CD8-positive, alpha-beta memory T cell (primary cell): ENCODE results near the gene MYO3B. TPM values are rescaled to one million over a fixed set of nuclear protein-coding genes. Genes with fewer than 3 reads are reported as not detected.
A peak's percentile ranks its signal among the peaks of the same experiment; 100 is the strongest.

ENCODE experiments used
- CTCF ChIA-PET: fragments of 350-600 bp; sonication (Branson Sonifier 250); formaldehyde crosslinking; loops from one replicate; lab custom pipeline; 2021; ENCODE audit warnings: antibody characterized with exemption; lab: Charles Lee
- POLR2A ChIA-PET: fragments of 350-600 bp; sonication (Branson Sonifier 250); formaldehyde crosslinking; loops from one replicate; lab custom pipeline; 2021; ENCODE audit warnings: antibody characterized with exemption; lab: Charles Lee
- DNase-seq, 5 donors: peaks; one replicate each; pipeline versions ENCODE4 v3.0.0 to v3.0.0-alpha.2; 2020 to 2022; ENCODE audit warnings: mixed read lengths in 1 of 5
- H3K27ac ChIP-seq: one replicate; pipeline ENCODE4 v1.7.0; 2013; ENCODE audit warnings: low read depth, mild to moderate bottlenecking, low read length, moderate library complexity
- H3K27me3 ChIP-seq: 2 replicates; pipeline ENCODE4 v1.7.0; 2013; ENCODE audit warnings: low read length, mild to moderate bottlenecking; ENCODE audit not compliant: insufficient read depth, poor library complexity, severe bottlenecking
- H3K36me3 ChIP-seq: 2 replicates; pipeline ENCODE4 v1.7.0; 2013; ENCODE audit warnings: mild to moderate bottlenecking, low read length, moderate library complexity; ENCODE audit not compliant: insufficient read depth
- H3K4me1 ChIP-seq: 2 replicates; pipeline ENCODE4 v1.7.0; 2013; ENCODE audit warnings: mild to moderate bottlenecking, low read length, moderate library complexity; ENCODE audit not compliant: insufficient read depth
- H3K4me3 ChIP-seq: 2 replicates; pipeline ENCODE4 v1.7.0; 2013; ENCODE audit warnings: mild to moderate bottlenecking, low read length
- H3K9me3 ChIP-seq: 2 replicates; pipeline ENCODE4 v1.7.0; 2013; ENCODE audit warnings: mild to moderate bottlenecking, low read length
- H3K27ac Mint-ChIP-seq, 8 donors: one replicate each; pipeline ENCODE4 v1.8.0; 2020 to 2021; ENCODE audit warnings: mixed read lengths in 8 of 8, mild to moderate bottlenecking in 6 of 8, inconsistent platforms in 3 of 8, moderate library complexity in 3 of 8
- H3K27me3 Mint-ChIP-seq, 2 donors: one replicate each; pipeline ENCODE4 v1.8.0; 2020 to 2021; ENCODE audit warnings: mixed read lengths in 2 of 2, mild to moderate bottlenecking in 1 of 2, moderate library complexity in 1 of 2
- H3K36me3 Mint-ChIP-seq, 3 donors: one replicate each; pipeline ENCODE4 v1.8.0; 2020 to 2021; ENCODE audit warnings: mixed read lengths in 3 of 3, inconsistent platforms in 1 of 3, mild to moderate bottlenecking in 1 of 3
- H3K4me1 Mint-ChIP-seq, 3 donors: one replicate each; pipeline ENCODE4 v1.8.0; 2020 to 2021; ENCODE audit warnings: mixed read lengths in 3 of 3, inconsistent platforms in 1 of 3, mild to moderate bottlenecking in 1 of 3
- H3K4me3 Mint-ChIP-seq, 7 donors: one replicate each; pipeline ENCODE4 v1.8.0; 2020 to 2021; ENCODE audit warnings: mixed read lengths in 7 of 7, mild to moderate bottlenecking in 6 of 7, moderate library complexity in 4 of 7, inconsistent platforms in 2 of 7
- H3K9me3 Mint-ChIP-seq, 5 donors: one replicate each; pipeline ENCODE4 v1.8.0; 2020 to 2022; ENCODE audit warnings: mixed read lengths in 5 of 5, mild to moderate bottlenecking in 3 of 5, moderate library complexity in 2 of 5, inconsistent platforms in 1 of 5
- polyA plus RNA-seq: library from polyadenylated mRNA; unstranded; fragments of 300-500 nt; fragmentation: Illumina TruSeq; gene quantifications from one replicate; pipeline ENCODE4 v1.2.3, GENCODE V29; 2021
- total RNA-seq, 2 experiments: library from RNA; stranded (reverse); gene quantifications; one replicate each; pipeline ENCODE4 v1.2.3, GENCODE V29; 2021

The MYO3B gene
- total and polyA plus RNA-seq, 3 experiments from 2014 or later = 0.08 to 0.33 (median 0.18) TPM

- peaks cover 39 to 43% (median 41%) of the 10 kb centered on the region in 3 donors for H3K4me1 Mint-ChIP-seq
- H3K4me3 ChIP-seq = no peak overlapping the region
- H3K9me3 Mint-ChIP-seq = peaks cover 0 to 2% (median 0%) of the 10 kb centered on the region in 5 donors
- no peak for DNase-seq
- peak overlapping the region; percentile 3 to 85 (median 75) for H3K4me3 Mint-ChIP-seq
- peak overlapping the region in 7 of 8 donors; percentile 27 to 84 (median 59) for H3K27ac Mint-ChIP-seq
- H3K27ac ChIP-seq = no peak overlapping the region
- H3K9me3 ChIP-seq = no peaks in the 10 kb centered on the region
- ChIA-PET POLR2A (no interaction called here), CTCF (interaction anchor here (1.0 to 2.9 kb wide), 2 partner anchors 27 to 438 kb away, joined by 3 to 9 read pairs; no protein-coding TSS in a partner anchor)
- H3K27me3 Mint-ChIP-seq = peaks cover 0 to 3% of the 10 kb centered on the region in 2 donors
- peaks cover 15% of the 10 kb centered on the region for H3K4me1 ChIP-seq
- no peaks in the 10 kb centered on the region for H3K36me3 ChIP-seq
- H3K36me3 Mint-ChIP-seq = no peaks in the 10 kb centered on the region
- H3K27me3 ChIP-seq = no peaks in the 10 kb centered on the region
These were observed 258.4 kb downstream of the MYO3B start for GRCh38 chr2:170436077-170436943.

GRCh38 chr2:170446078-170446477 lies 268.1 kb downstream of the MYO3B start:
- ChIA-PET CTCF (no interaction called here), POLR2A (interaction anchor here (0.6 kb wide), 1 partner anchor 367 kb away, joined by 3 read pairs; no protein-coding TSS in a partner anchor)
- H3K4me1 ChIP-seq = no peaks in the 10 kb centered on the region
- H3K36me3 ChIP-seq = no peaks in the 10 kb centered on the region
- no peaks in the 10 kb centered on the region for H3K36me3 Mint-ChIP-seq
- H3K9me3 ChIP-seq = no peaks in the 10 kb centered on the region
- no peaks in the 10 kb centered on the region for H3K27me3 ChIP-seq
- no peak overlapping the region for H3K4me3 Mint-ChIP-seq
- H3K4me1 Mint-ChIP-seq = no peaks in the 10 kb centered on the region
- no peak for DNase-seq
- H3K27ac Mint-ChIP-seq = no peak overlapping the region
- H3K9me3 Mint-ChIP-seq = peaks cover 0 to 4% (median 0%) of the 10 kb centered on the region in 5 donors
- H3K27me3 Mint-ChIP-seq = peaks cover 7 to 10% of the 10 kb centered on the region in 2 donors
- H3K4me3 ChIP-seq = no peak overlapping the region
- no peak overlapping the region for H3K27ac ChIP-seq

GRCh38 chr2:170449034-170449433 lies 271.1 kb downstream of the MYO3B start:
- Mint-ChIP-seq H3K36me3 (no peaks in the 10 kb centered on the region), H3K9me3 (peaks cover 0 to 4% (median 0%) of the 10 kb centered on the region in 5 donors), H3K27ac (no peak overlapping the region), H3K27me3 (peaks cover 4 to 10% of the 10 kb centered on the region in 2 donors), H3K4me3 (no peak overlapping the region), H3K4me1 (no peaks in the 10 kb centered on the region)
- Histone ChIP-seq H3K4me3 (no peak overlapping the region), H3K9me3 (no peaks in the 10 kb centered on the region), H3K27ac (no peak overlapping the region), H3K36me3 (no peaks in the 10 kb centered on the region), H3K4me1 (no peaks in the 10 kb centered on the region), H3K27me3 (no peaks in the 10 kb centered on the region)
- POLR2A ChIA-PET = no interaction called here
- DNase-seq = no peak
- CTCF ChIA-PET = no interaction called here

- no peaks in the 10 kb centered on the region for H3K27me3 Mint-ChIP-seq
- H3K9me3 ChIP-seq = no peaks in the 10 kb centered on the region
- no peaks in the 10 kb centered on the region for H3K4me1 ChIP-seq
- ChIA-PET POLR2A (no interaction called here), CTCF (interaction anchor here (0.9 kb wide), 1 partner anchor 46 kb away, joined by 3 read pairs; no protein-coding TSS in a partner anchor)
- no peak overlapping the region for H3K4me3 Mint-ChIP-seq
- no peak overlapping the region for H3K27ac ChIP-seq
- peak overlapping the region in 1 of 8 donors; percentile 57 for H3K27ac Mint-ChIP-seq
- H3K27me3 ChIP-seq = no peaks in the 10 kb centered on the region
- no peaks in the 10 kb centered on the region for H3K36me3 ChIP-seq
- DNase-seq = no peak
- no peak overlapping the region for H3K4me3 ChIP-seq
- H3K4me1 Mint-ChIP-seq = peaks cover 0 to 5% (median 0%) of the 10 kb centered on the region in 3 donors
- H3K9me3 Mint-ChIP-seq = no peaks in the 10 kb centered on the region
- no peaks in the 10 kb centered on the region for H3K36me3 Mint-ChIP-seq
These were observed 276.8 kb downstream of the MYO3B start for GRCh38 chr2:170454471-170455372.

GRCh38 chr2:170455617-170456426 lies 277.9 kb downstream of the MYO3B start:
- H3K36me3 Mint-ChIP-seq = no peaks in the 10 kb centered on the region
- Histone ChIP-seq H3K4me3 (no peak overlapping the region), H3K4me1 (no peaks in the 10 kb centered on the region), H3K27me3 (no peaks in the 10 kb centered on the region), H3K9me3 (no peaks in the 10 kb centered on the region), H3K27ac (no peak overlapping the region), H3K36me3 (no peaks in the 10 kb centered on the region)
- H3K9me3 Mint-ChIP-seq = no peaks in the 10 kb centered on the region
- H3K27ac Mint-ChIP-seq = no peak overlapping the region
- H3K27me3 Mint-ChIP-seq = no peaks in the 10 kb centered on the region
- POLR2A ChIA-PET = no interaction called here
- peaks cover 0 to 5% (median 0%) of the 10 kb centered on the region in 3 donors for H3K4me1 Mint-ChIP-seq
- DNase-seq = no peak
- CTCF ChIA-PET = no interaction called here
- no peak overlapping the region for H3K4me3 Mint-ChIP-seq

- Histone ChIP-seq H3K27me3 (no peaks in the 10 kb centered on the region), H3K4me3 (no peak overlapping the region), H3K27ac (no peak overlapping the region), H3K4me1 (no peaks in the 10 kb centered on the region), H3K9me3 (no peaks in the 10 kb centered on the region), H3K36me3 (no peaks in the 10 kb centered on the region)
- ChIA-PET POLR2A (no interaction called here), CTCF (no interaction called here)
- DNase-seq = no peak
- Mint-ChIP-seq H3K9me3 (no peaks in the 10 kb centered on the region), H3K27ac (no peak overlapping the region), H3K36me3 (no peaks in the 10 kb centered on the region), H3K27me3 (no peaks in the 10 kb centered on the region), H3K4me1 (peaks cover 0 to 5% (median 0%) of the 10 kb centered on the region in 3 donors), H3K4me3 (no peak overlapping the region)
These were observed 279.0 kb downstream of the MYO3B start for GRCh38 chr2:170456914-170457313.

- H3K4me3 ChIP-seq = no peak overlapping the region
- Mint-ChIP-seq H3K4me3 (no peak overlapping the region), H3K36me3 (no peaks in the 10 kb centered on the region), H3K9me3 (no peaks in the 10 kb centered on the region), H3K27ac (no peak overlapping the region), H3K4me1 (peaks cover 0 to 5% (median 0%) of the 10 kb centered on the region in 3 donors), H3K27me3 (no peaks in the 10 kb centered on the region)
- no peaks in the 10 kb centered on the region for H3K36me3 ChIP-seq
- no peaks in the 10 kb centered on the region for H3K27me3 ChIP-seq
- no peaks in the 10 kb centered on the region for H3K4me1 ChIP-seq
- POLR2A ChIA-PET = no interaction called here
- H3K9me3 ChIP-seq = no peaks in the 10 kb centered on the region
- no peak overlapping the region for H3K27ac ChIP-seq
- CTCF ChIA-PET = no interaction called here
- no peak for DNase-seq
These were observed 279.8 kb downstream of the MYO3B start for GRCh38 chr2:170457742-170458141.
